HG03439 (cell line): Measurements from ENCODE around the gene TAX1BP3.

ENCODE experiments used
- ATAC-seq: cut with Tn5 transposase; IDR thresholded peaks from one replicate; pipeline ENCODE4 v1.9.1; 2021; ENCODE audit warnings: mild to moderate bottlenecking, moderate library complexity; ENCODE audit not compliant: unreplicated experiment

Gene TAX1BP3

GRCh38 chr17:3659541-3660111 lies 8.8 kb downstream of the TAX1BP3 start:
- ATAC-seq = no peak

GRCh38 chr17:3658784-3659449 lies 9.5 kb downstream of the TAX1BP3 start:
- ATAC-seq = no peak

GRCh38 chr17:3657874-3658783 lies 10.2 kb downstream of the TAX1BP3 start:
- no peak for ATAC-seq

GRCh38 chr17:3657588-3657869 lies 10.8 kb downstream of the TAX1BP3 start:
- ATAC-seq = no peak

GRCh38 chr17:3656755-3657587 lies 11.4 kb downstream of the TAX1BP3 start:
- ATAC-seq = no peak

GRCh38 chr17:3656353-3656752 lies 12.0 kb downstream of the TAX1BP3 start:
- no peak for ATAC-seq

- ATAC-seq = no peak
These were observed 12.6 kb downstream of the TAX1BP3 start for GRCh38 chr17:3655766-3656165.

- no peak for ATAC-seq
These were observed 20.4 kb downstream of the TAX1BP3 start for GRCh38 chr17:3647769-3648555.

GRCh38 chr17:3647251-3647650 lies 21.1 kb downstream of the TAX1BP3 start:
- no peak for ATAC-seq

- no peak for ATAC-seq
These were observed 23.1 kb downstream of the TAX1BP3 start for GRCh38 chr17:3645310-3645709.

- ATAC-seq = no peak
These were observed 24.5 kb downstream of the TAX1BP3 start for GRCh38 chr17:3643889-3644349.

GRCh38 chr17:3641717-3642486 lies 26.5 kb downstream of the TAX1BP3 start:
- ATAC-seq = no peak

GRCh38 chr17:3641014-3641413 lies 27.4 kb downstream of the TAX1BP3 start:
- no peak for ATAC-seq

- no peak for ATAC-seq
These were observed 28.3 kb downstream of the TAX1BP3 start for GRCh38 chr17:3639981-3640596.

- ATAC-seq = no peak
These were observed 31.4 kb downstream of the TAX1BP3 start for GRCh38 chr17:3636908-3637373.

GRCh38 chr17:3636154-3636907 lies 32.0 kb downstream of the TAX1BP3 start, which contains the start of the genes CTNS and SHPK:
TSS of gene CTNS (plus strand) at chr17:3636760. CDS start at chr17:3640207, 3,447 bp downstream.
TSS of gene SHPK (minus strand) at chr17:3636250. CDS start at chr17:3636219, 31 bp downstream.
- peak; percentile 91 for ATAC-seq

- no peak for ATAC-seq
These were observed 32.8 kb downstream of the TAX1BP3 start for GRCh38 chr17:3635474-3636153.
